IMR-90 (cell line): ENCODE measurements around the gene RABGGTA. TPM values are rescaled to one million over a fixed set of nuclear protein-coding genes. Genes with fewer than 3 reads are reported as not detected.

Source experiments
- ATAC-seq: fragments of 200-7000 bp; cut with Tn5 transposase; 2 replicates; pipeline ENCODE4 v1.9.1; 2020; ENCODE audit warnings: low read depth, mild to moderate bottlenecking, moderate library complexity
- BruUV-seq: library from RNA; stranded (reverse); fragments of 400-500 nt; replicated peaks from 2 replicates; lab custom pipeline; 2021; lab: Mats Ljungman, UMichigan
- CTCF ChIA-PET: fragments of 300-600 bp; formaldehyde crosslinking; extraction: SDS; loops from one replicate; lab custom pipeline; 2021; ENCODE audit warnings: antibody characterized with exemption; lab: Yijun Ruan, JAX
- POLR2A ChIA-PET: fragments of 300-600 bp; sonication (Branson Sonifier 250); formaldehyde crosslinking; loops from one replicate; lab custom pipeline; 2022; ENCODE audit warnings: antibody characterized with exemption; ENCODE audit not compliant: unreplicated experiment; lab: Charles Lee
- DNase-seq: peaks from one replicate; pipeline ENCODE4 v3.0.0; 2013
- H2AFZ ChIP-seq: replicated peaks from 2 replicates; pipeline ENCODE3; 2013; ENCODE audit warnings: low read length, mild to moderate bottlenecking; ENCODE audit not compliant: poor library complexity
- H2AK5ac ChIP-seq: 2 replicates; pipeline ENCODE4 v1.6.1; 2013; ENCODE audit warnings: low read depth, low read length, inconsistent platforms
- H2AK9ac ChIP-seq: replicated peaks from 2 replicates; pipeline ENCODE3; 2013; ENCODE audit warnings: mild to moderate bottlenecking, low read depth, low read length, moderate library complexity; ENCODE audit not compliant: poor library complexity
- H2BK120ac ChIP-seq: 2 replicates; pipeline ENCODE4 v1.6.1; 2013; ENCODE audit warnings: low read depth, low read length, inconsistent platforms
- H2BK15ac ChIP-seq: 3 replicates; pipeline ENCODE4 v1.6.1; 2013; ENCODE audit warnings: low read depth, low read length, inconsistent platforms
- H2BK20ac ChIP-seq: 2 replicates; pipeline ENCODE4 v1.6.1; 2013; ENCODE audit warnings: low read depth, mild to moderate bottlenecking, inconsistent platforms, low read length, moderate library complexity
- H2BK5ac ChIP-seq: 2 replicates; pipeline ENCODE4 v1.6.1; 2013; ENCODE audit warnings: mild to moderate bottlenecking, low read depth, low read length, inconsistent platforms; ENCODE audit not compliant: poor library complexity, severe bottlenecking
- H3K14ac ChIP-seq: replicated peaks from 2 replicates; pipeline ENCODE4 v1.6.1; 2013; ENCODE audit warnings: low read depth, low read length, inconsistent platforms
- H3K18ac ChIP-seq: 2 replicates; pipeline ENCODE4 v1.6.1; 2013; ENCODE audit warnings: low read depth, low read length, control low read depth
- H3K23ac ChIP-seq: 2 replicates; pipeline ENCODE4 v1.6.1; 2013; ENCODE audit warnings: low read depth, low read length, inconsistent platforms
- H3K27ac ChIP-seq: 2 replicates; pipeline ENCODE4 v1.5.1; 2013; ENCODE audit warnings: mild to moderate bottlenecking, control low read depth, low read length; ENCODE audit not compliant: insufficient read depth
- H3K27me3 ChIP-seq: 2 replicates; pipeline ENCODE4 v1.6.1; 2013; ENCODE audit warnings: low read length; ENCODE audit not compliant: control insufficient read depth, insufficient read depth
- H3K36me3 ChIP-seq: 2 replicates; pipeline ENCODE4 v1.6.1; 2013; ENCODE audit warnings: low read length, mixed read lengths; ENCODE audit not compliant: control insufficient read depth, insufficient read depth
- H3K4ac ChIP-seq: 2 replicates; pipeline ENCODE4 v1.6.1; 2013; ENCODE audit warnings: low read depth, low read length, inconsistent platforms
- H3K4me1 ChIP-seq: 2 replicates; pipeline ENCODE4 v1.6.1; 2013; ENCODE audit warnings: low read length, mixed read lengths; ENCODE audit not compliant: control insufficient read depth, insufficient read depth
- H3K4me2 ChIP-seq: 2 replicates; pipeline ENCODE4 v1.6.1; 2013; ENCODE audit warnings: low read depth, mild to moderate bottlenecking, control low read depth, low read length, moderate library complexity
- H3K4me3 ChIP-seq: 2 replicates; pipeline ENCODE4 v1.5.1; 2013; ENCODE audit warnings: low read depth, mild to moderate bottlenecking, control low read depth, low read length, moderate library complexity; ENCODE audit not compliant: insufficient read depth
- H3K56ac ChIP-seq: 2 replicates; pipeline ENCODE4 v1.6.1; 2013; ENCODE audit warnings: low read length, inconsistent platforms; ENCODE audit not compliant: insufficient read depth; ENCODE audit errors: extremely low read depth
- H3K79me1 ChIP-seq, 2 experiments: 2 replicates each; pipeline ENCODE4 v1.6.1; 2013; ENCODE audit warnings: low read length in 2 of 2, inconsistent platforms in 1 of 2, low read depth in 1 of 2
- H3K9ac ChIP-seq: 2 replicates; pipeline ENCODE4 v1.6.1; 2013; ENCODE audit warnings: low read depth, low read length, control low read depth
- H3K9me1 ChIP-seq: 2 replicates; pipeline ENCODE4 v1.6.1; 2013; ENCODE audit warnings: low read length, inconsistent platforms; ENCODE audit not compliant: insufficient read depth
- H3K9me3 ChIP-seq: 2 replicates; pipeline ENCODE4 v1.6.1; 2013; ENCODE audit warnings: low read length; ENCODE audit not compliant: control insufficient read depth, insufficient read depth
- H4K20me1 ChIP-seq: 2 replicates; pipeline ENCODE4 v1.6.1; 2013; ENCODE audit warnings: low read length, inconsistent platforms; ENCODE audit not compliant: insufficient read depth
- H4K5ac ChIP-seq: 2 replicates; pipeline ENCODE4 v1.6.1; 2013; ENCODE audit warnings: mild to moderate bottlenecking, low read depth, low read length, control low read depth
- H4K8ac ChIP-seq, 2 experiments: 2 replicates each; pipeline ENCODE4 v1.6.1; 2013; ENCODE audit warnings: low read depth in 2 of 2, low read length in 2 of 2, control low read depth in 1 of 2, inconsistent platforms in 1 of 2
- H4K91ac ChIP-seq: 2 replicates; pipeline ENCODE4 v1.6.1; 2013; ENCODE audit warnings: low read depth, low read length, inconsistent platforms; ENCODE audit not compliant: insufficient read depth
- BHLHE40 ChIP-seq: fragments of 150-350 bp; IDR thresholded peaks from 2 replicates; pipeline ENCODE4 v1.6.1; 2016; ENCODE audit warnings: mild to moderate bottlenecking, low read depth, low read length
- ELK1 ChIP-seq: fragments of 150-350 bp; IDR thresholded peaks from 2 replicates; pipeline ENCODE4 v1.6.1; 2016; ENCODE audit warnings: low read depth, mild to moderate bottlenecking, low read length, moderate library complexity, borderline replicate concordance
- MAFK ChIP-seq: IDR thresholded peaks from 2 replicates; pipeline ENCODE4 v1.6.1; 2012; ENCODE audit warnings: low read depth, low read length, improper control_type of control experiment
- MXI1 ChIP-seq: IDR thresholded peaks from 2 replicates; pipeline ENCODE4 v1.6.1; 2012; ENCODE audit warnings: low read depth, mild to moderate bottlenecking, low read length, moderate library complexity, borderline replicate concordance
- POLR2A ChIP-seq: IDR thresholded peaks from 2 replicates; pipeline ENCODE4 v1.6.1; 2012; ENCODE audit warnings: mild to moderate bottlenecking, low read depth, low read length
- RCOR1 ChIP-seq: IDR thresholded peaks from 2 replicates; pipeline ENCODE4 v1.6.1; 2012; ENCODE audit warnings: mild to moderate bottlenecking, low read length, improper control_type of control experiment; ENCODE audit not compliant: insufficient replicate concordance
- WGBS, 2 experiments: methylation state at CpG; one replicate each; pipeline versions ENCODE4 v1.1.5 to v1.1.7; 2013; ENCODE audit warnings: missing lambda C conversion rate in 2 of 2; ENCODE audit not compliant: insufficient read length in 1 of 2; ENCODE audit errors: extremely low coverage in 2 of 2; 5-methylcytosine and 5-hydroxymethylcytosine counted together
- dilution Hi-C: fragments of 300-500 bp; cut with HindIII; formaldehyde crosslinking; loops from one replicate; pipeline ENCODE4 v1.14.3; 2018; ENCODE audit warnings: low sequenced_read_pairs; ENCODE audit not compliant: unreplicated experiment
- in situ Hi-C: fragments of 300-500 bp; cut with MboI; formaldehyde crosslinking; loops from 3 replicates; pipeline ENCODE4 v1.14.3; 2019; ENCODE audit warnings: low sequenced_read_pairs, inconsistent platforms, mixed read lengths
- intact Hi-C: fragments of 100-400 bp; cut with micrococcal nuclease; formaldehyde crosslinking; loops from 2 replicates; pipeline ENCODE4 v1.10.0; 2022
- polyA plus RNA-seq, 3 experiments: library from polyadenylated mRNA; depleted of rRNA; stranded (reverse); fragments of >200 nt; gene quantifications; 2 replicates each; pipeline ENCODE4 v1.2.3, GENCODE V29; 2012; ENCODE audit warnings: low replicate concordance in 1 of 3
- total RNA-seq: library from RNA; depleted of rRNA; stranded (reverse); fragments of >200 nt; gene quantifications from 2 replicates; pipeline ENCODE4 v1.2.3, GENCODE V29; 2012

The RABGGTA gene
- total and polyA plus RNA-seq, 2 of the 4 experiments (the other 2 are of a cell fraction) = 25.6 to 55.6 TPM

DNA sequence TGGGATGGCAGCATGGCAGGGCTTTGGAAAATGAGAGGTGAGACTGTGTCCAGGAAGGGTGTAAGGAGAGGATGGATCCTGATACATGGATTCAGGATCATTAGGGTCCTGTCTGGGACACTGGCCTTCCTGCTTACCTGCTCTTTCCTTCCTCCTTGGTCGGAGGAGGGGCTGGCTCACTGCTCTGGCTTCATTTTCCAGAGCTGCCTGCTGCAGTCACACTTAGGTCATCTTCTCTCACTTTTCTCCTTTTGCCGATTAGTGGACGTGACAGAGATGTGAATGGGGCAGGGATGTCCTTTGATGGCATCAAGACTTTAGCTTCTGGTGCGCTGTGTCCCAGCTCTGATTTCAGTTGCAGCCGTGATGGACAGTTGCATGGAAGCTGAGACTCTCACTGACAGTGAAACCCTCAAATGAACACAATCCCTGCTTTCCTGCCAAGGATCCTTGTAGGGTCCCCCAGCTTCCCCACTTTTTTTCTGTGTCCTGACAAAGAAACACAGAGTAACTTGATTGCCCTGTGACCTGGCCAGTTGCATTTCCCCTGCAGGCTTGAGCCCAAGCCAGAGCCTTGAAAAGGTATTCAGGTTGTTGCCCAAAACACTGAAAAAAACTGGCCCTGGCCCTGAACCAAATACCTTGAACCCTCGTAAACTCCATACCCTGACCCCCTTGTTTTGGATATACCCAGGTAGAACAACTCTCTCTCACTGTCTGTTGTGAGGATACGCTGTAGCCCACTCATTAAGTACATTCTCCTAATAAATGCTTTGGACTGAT, 37.1 kb upstream of the RABGGTA start:
- Histone ChIP-seq H4K91ac (no peak overlapping the region), H3K27ac (no peak overlapping the region), H4K8ac (no peak overlapping the region), H3K23ac (no peak overlapping the region), H2AK9ac (no peak overlapping the region), H3K4me2 (no peak overlapping the region), H2BK5ac (no peak overlapping the region), H3K9me3 (no peaks in the 10 kb centered on the region), H3K27me3 (no peaks in the 10 kb centered on the region), H2BK20ac (no peak overlapping the region), H2BK120ac (no peak overlapping the region), H3K9me1 (peaks cover 5% of the 10 kb centered on the region; the same call in 1 of the 2 replicates), H2BK15ac (no peak overlapping the region), H4K5ac (no peak overlapping the region), H3K9ac (no peak overlapping the region), H3K14ac (no peak overlapping the region), H3K79me1 (peaks cover 3 to 8% of the 10 kb centered on the region in 2 experiments; a peak in 1 of 4 replicates), H2AK5ac (no peak overlapping the region), H3K4me3 (no peak overlapping the region), H3K4me1 (peaks cover 10% of the 10 kb centered on the region; the same call in 1 of the 2 replicates), H2AFZ (no peak overlapping the region), H3K56ac (no peak overlapping the region), H3K18ac (no peak overlapping the region), H3K4ac (no peak overlapping the region), H3K36me3 (peaks cover 30% of the 10 kb centered on the region), H4K20me1 (peaks cover 8% of the 10 kb centered on the region; the same call in 1 of the 2 replicates)
- DNase-seq (no peak), ATAC-seq (no peak)
- ChIA-PET CTCF (interaction anchor here (0.6 to 4.1 kb wide), 14 partner anchors 9 to 250 kb away, joined by 3 to 20 read pairs (median 4); partner anchors contain the start of genes DHRS1, NOP9 and TINF2), POLR2A (no interaction called here)
- intact Hi-C loops (no loop called here), in situ Hi-C loops (no loop called here), dilution Hi-C loops (no loop called here)
- TF ChIP-seq POLR2A = no peak
- no peak for TF ChIP-seq MAFK
- no peak for TF ChIP-seq BHLHE40
- no peak for TF ChIP-seq RCOR1
- no peak for TF ChIP-seq ELK1
- no peak for TF ChIP-seq MXI1
- BruUV-seq = no TSS peak
- WGBS, 2 experiments = 94% methylated on average over 2 of the region's 7 CpGs; no CpG with 5 or more reads in 1 of the 2 experiments
